Stimulated activated memory B cell treated with anti-CD40 and anti-IgM and Interleukin-4, amounts not matched to agents 10 μg/mL and 1 μg/mL and 100 μg/mL, for 72 hours (primary cell): ENCODE results near the gene CUL4A.

Experiments
- ATAC-seq: fragments of 150-1000 bp; cut with Tn5 transposase; 2 replicates; pipeline ENCODE4 v1.10.0; 2021
- H3K27ac Mint-ChIP-seq: one replicate; pipeline ENCODE4 v1.8.0; 2022; ENCODE audit warnings: mild to moderate bottlenecking, mixed read lengths
- H3K27me3 Mint-ChIP-seq: one replicate; pipeline ENCODE4 v1.8.0; 2022; ENCODE audit warnings: mixed read lengths
- H3K36me3 Mint-ChIP-seq: one replicate; pipeline ENCODE4 v1.8.0; 2022; ENCODE audit warnings: mixed read lengths
- H3K4me1 Mint-ChIP-seq: one replicate; pipeline ENCODE4 v1.8.0; 2022; ENCODE audit warnings: mixed read lengths
- H3K4me3 Mint-ChIP-seq: one replicate; pipeline ENCODE4 v1.8.0; 2022; ENCODE audit warnings: mild to moderate bottlenecking, moderate library complexity, mixed read lengths
- H3K9me3 Mint-ChIP-seq: one replicate; pipeline ENCODE4 v1.8.0; 2022; ENCODE audit warnings: mixed read lengths

The CUL4A gene

DNA sequence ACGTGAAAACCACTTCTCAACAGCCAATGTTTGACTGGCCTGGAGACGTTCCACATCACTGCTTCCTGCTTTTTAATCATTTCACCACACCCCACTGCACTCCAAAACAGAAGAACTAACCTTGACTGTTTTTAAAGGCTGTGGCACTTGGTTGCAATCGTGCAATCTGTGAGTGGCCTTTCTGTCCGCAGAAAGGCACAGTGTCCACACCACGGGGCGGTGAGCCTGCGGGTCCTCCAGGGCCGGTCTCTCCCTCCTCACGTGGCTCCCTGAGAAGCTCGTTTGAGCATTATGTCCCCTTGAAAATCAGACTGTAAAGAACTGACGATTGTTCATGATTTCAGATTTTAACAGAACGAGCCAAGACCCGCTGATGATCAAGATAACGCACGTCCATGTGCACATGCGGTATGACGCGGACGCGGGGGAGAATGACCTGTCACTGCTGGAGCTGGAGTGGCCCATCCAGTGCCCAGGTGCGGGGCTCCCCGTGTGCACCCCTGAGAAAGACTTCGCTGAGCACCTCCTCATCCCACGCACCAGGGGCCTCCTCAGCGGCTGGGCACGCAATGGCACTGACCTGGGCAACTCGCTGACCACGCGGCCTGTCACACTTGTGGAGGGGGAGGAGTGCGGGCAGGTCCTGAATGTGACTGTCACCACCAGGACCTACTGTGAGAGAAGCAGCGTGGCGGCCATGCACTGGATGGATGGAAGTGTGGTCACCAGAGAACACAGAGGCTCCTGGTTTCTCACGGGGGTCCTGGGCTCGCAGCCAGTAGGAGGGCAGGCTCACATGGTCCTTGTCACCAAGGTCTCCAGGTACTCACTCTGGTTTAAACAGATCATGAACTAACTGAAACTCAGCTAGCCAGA, 37.9 kb upstream of the CUL4A start:
- H3K9me3 Mint-ChIP-seq = peaks cover 9% of the 10 kb centered on the region
- H3K36me3 Mint-ChIP-seq = peaks cover 69% of the 10 kb centered on the region
- H3K4me3 Mint-ChIP-seq = no peak overlapping the region
- no peaks in the 10 kb centered on the region for H3K27me3 Mint-ChIP-seq
- H3K4me1 Mint-ChIP-seq = peaks cover 6% of the 10 kb centered on the region
- H3K27ac Mint-ChIP-seq = no peak overlapping the region
- no peak for ATAC-seq

DNA sequence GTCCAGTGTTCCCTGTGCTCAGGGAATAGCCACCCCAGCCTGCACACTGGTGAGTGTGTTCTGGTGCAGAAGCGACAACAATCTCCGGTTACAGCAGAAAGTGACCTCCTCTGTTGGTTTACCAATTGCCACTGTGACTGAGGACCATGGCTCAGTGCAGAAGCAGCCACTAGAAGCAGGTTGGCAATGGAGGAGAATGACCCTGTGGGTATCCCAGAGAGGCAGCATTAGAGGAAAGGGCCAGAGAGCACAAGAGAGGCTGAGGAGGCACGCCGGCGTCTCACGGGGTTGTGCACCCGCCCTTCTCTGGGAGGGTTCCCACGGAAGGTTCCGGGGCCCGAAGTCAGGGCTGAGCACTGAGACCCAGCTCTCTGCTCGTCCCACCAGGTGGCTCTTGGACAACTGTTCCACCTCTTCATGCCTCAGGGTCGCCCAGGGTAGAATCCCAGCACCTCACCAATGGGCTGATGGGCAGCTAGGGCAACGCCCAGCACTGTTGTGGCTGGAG, 36.9 kb upstream of the CUL4A start:
- H3K4me3 Mint-ChIP-seq = no peak overlapping the region
- no peak for ATAC-seq
- H3K27me3 Mint-ChIP-seq = no peaks in the 10 kb centered on the region
- H3K9me3 Mint-ChIP-seq = peaks cover 9% of the 10 kb centered on the region
- no peak overlapping the region for H3K27ac Mint-ChIP-seq
- peaks cover 72% of the 10 kb centered on the region for H3K36me3 Mint-ChIP-seq
- H3K4me1 Mint-ChIP-seq = peaks cover 7% of the 10 kb centered on the region

DNA sequence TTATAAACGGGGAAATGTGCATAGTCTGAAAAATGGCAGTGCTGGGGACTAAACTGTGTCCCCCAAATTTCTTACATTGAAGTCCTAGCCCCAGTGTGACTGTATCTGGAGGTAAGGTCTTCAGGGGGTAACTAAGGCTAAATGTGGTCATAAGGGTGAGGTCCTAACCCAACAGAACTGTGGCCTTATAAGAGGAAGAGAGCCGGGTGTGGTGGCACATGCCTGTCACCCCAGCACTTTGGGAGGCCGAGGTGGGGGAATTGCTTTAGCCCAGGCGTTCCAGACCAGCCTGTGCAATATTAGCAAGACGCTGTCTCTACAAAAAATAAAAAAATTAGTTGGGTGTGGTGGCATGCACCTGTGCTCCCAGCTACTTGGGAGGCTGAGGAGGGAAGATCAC, 33.1 kb upstream of the CUL4A start:
- H3K9me3 Mint-ChIP-seq = peaks cover 3% of the 10 kb centered on the region
- H3K27me3 Mint-ChIP-seq = no peaks in the 10 kb centered on the region
- no peak overlapping the region for H3K4me3 Mint-ChIP-seq
- ATAC-seq = no peak
- peak overlapping the region; percentile 87 for H3K27ac Mint-ChIP-seq
- H3K4me1 Mint-ChIP-seq = peaks cover 7% of the 10 kb centered on the region
- peaks cover 69% of the 10 kb centered on the region for H3K36me3 Mint-ChIP-seq

DNA sequence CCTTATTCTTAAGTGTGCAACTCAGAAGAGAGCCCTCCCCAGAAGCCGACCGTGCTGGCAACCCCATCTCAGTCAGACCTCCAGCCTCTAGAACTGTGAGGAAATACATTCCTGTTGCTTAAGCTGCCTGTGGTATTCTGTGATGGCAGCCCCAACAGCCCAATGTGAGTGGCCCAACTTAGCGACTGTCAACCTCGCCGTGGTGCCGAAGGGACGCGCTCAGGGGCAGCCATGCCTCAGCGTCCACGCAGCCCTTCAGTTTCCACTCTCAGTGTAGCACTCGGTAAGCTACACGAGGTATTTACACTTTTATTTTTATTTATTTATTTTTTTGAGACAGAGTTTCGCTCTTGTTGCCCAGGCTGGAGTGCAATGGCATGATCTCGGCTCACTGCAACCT, 32.6 kb upstream of the CUL4A start:
- H3K4me1 Mint-ChIP-seq = peaks cover 7% of the 10 kb centered on the region
- ATAC-seq = no peak
- H3K27ac Mint-ChIP-seq = peak overlapping the region; percentile 87
- peaks cover 3% of the 10 kb centered on the region for H3K9me3 Mint-ChIP-seq
- no peak overlapping the region for H3K4me3 Mint-ChIP-seq
- no peaks in the 10 kb centered on the region for H3K27me3 Mint-ChIP-seq
- H3K36me3 Mint-ChIP-seq = peaks cover 68% of the 10 kb centered on the region

DNA sequence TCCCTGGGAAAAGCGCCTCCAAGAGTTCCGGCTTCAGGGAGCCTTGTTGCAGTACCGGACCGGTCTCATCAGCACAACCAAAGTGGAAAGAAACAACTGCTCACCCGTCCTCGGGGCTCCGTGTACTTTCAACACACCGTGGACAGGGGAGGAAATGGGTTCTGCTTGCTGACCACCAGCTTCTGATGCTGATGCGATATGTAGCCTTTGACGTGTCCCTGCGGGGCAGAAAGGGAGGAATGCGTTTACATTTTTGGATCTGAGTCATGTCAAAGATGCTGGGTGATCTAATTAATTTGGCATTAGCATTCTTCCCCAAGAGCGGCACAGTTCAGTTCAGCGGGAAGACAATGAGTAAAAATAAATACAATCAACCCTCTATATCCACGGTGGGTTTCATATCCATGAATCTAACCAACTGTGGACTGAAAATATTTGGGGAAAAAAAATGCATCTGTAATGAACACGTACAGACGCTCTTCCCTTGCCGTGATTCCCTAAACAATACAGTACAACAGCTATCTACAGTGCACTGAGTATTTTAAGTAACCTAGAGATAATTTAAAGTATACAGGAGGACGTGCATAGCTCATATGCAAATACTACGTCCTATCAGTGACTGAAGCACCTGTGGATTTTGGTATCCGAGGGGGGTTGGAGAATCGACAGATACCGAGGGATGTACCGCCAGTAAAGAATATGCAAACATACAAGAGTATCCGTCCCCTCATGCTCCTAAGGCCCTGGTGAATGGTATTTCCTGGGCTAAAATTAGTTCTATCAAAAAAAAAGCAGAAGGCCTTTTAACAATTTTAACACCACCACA, 31.1 kb upstream of the CUL4A start:
- Mint-ChIP-seq H3K27ac (no peak overlapping the region), H3K27me3 (no peaks in the 10 kb centered on the region), H3K4me1 (peaks cover 7% of the 10 kb centered on the region), H3K36me3 (peaks cover 64% of the 10 kb centered on the region), H3K9me3 (peaks cover 3% of the 10 kb centered on the region), H3K4me3 (no peak overlapping the region)
- ATAC-seq = no peak

DNA sequence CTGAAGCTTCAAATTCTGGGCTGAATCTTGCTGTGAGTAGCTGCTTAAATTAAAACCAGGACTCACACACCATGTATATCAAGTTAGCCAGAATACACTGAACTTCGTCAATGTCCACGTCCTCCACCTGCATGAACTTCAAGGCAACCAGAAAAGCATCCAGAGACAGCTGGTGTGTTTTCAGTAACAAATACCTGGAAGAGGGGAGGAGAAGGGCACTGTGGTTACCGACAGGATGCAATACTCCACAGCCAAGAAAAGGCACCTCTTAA, 30.6 kb upstream of the CUL4A start:
- peaks cover 3% of the 10 kb centered on the region for H3K9me3 Mint-ChIP-seq

DNA sequence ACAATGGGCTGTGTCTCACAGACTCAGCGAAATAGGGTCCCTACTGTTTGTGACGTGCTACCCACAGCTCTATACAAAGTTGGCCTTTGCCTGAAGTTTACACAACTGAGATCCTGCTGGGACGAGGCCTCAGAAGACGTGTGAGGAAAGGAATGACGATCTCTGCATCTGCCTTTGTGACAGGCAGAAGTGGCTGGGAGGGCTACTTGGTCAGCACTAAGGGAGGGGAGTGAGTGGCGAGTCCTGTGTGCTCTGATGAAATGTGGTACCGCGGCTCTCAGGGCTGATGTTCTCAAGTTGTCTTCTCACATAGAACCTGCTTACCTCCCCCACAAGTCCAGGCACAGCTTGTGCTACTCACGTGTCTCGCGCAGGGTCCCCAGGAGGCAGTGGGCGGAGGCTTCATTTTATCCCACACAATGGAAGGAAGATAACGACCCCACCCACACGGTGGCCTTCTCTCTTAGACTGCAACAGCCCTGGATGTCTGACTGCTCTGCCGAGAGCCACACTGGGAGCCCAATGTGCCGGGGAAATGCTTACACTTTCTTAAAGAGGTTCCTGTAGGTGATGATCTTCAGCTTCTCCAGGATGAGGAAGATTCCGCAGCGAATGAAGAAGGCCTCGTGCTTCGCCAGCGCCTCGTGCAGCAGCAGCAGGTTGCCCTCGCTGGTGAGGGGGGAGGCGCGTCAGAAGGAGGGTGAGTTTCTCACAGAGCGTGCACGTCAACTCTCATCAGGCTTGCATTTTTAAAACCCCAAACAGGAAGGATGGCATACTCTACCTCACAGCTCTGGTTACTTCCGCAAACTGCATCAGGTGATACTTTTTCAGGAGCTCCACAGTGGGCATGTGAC, 29.8 kb upstream of the CUL4A start:
- Mint-ChIP-seq H3K4me3 (no peak overlapping the region), H3K4me1 (peaks cover 7% of the 10 kb centered on the region), H3K9me3 (peaks cover 3% of the 10 kb centered on the region), H3K36me3 (peaks cover 68% of the 10 kb centered on the region), H3K27ac (no peak overlapping the region), H3K27me3 (no peaks in the 10 kb centered on the region)
- ATAC-seq = no peak

More for the DNA sequence above, 30.6 kb upstream of the CUL4A start:
- ATAC-seq = no peak
- peaks cover 7% of the 10 kb centered on the region for H3K4me1 Mint-ChIP-seq
- no peaks in the 10 kb centered on the region for H3K27me3 Mint-ChIP-seq
- H3K4me3 Mint-ChIP-seq = no peak overlapping the region
- no peak overlapping the region for H3K27ac Mint-ChIP-seq
- peaks cover 68% of the 10 kb centered on the region for H3K36me3 Mint-ChIP-seq

DNA sequence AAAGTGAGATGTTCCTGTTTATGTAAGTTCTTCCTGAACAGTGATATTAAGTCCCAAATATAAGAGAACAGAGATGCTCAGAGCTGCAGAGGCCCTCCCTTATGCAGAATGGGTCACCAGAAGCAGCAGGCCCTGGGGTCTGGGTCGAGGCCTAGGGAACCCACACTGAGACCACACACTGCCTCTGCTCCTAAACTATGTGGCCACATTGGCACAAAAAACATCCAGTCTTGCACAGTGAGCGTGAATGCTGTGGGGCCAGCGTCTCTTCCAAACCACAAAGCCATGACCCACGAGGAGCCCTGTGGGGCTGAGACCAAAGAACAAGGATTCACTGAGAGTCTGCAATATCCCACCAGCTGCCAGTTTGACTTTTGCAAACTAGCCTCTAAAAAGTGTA, 27.4 kb upstream of the CUL4A start:
- peaks cover 12% of the 10 kb centered on the region for H3K4me1 Mint-ChIP-seq
- H3K27me3 Mint-ChIP-seq = no peaks in the 10 kb centered on the region
- no peak overlapping the region for H3K27ac Mint-ChIP-seq
- peaks cover 60% of the 10 kb centered on the region for H3K36me3 Mint-ChIP-seq
- no peak for ATAC-seq
- no peaks in the 10 kb centered on the region for H3K9me3 Mint-ChIP-seq
- H3K4me3 Mint-ChIP-seq = no peak overlapping the region

DNA sequence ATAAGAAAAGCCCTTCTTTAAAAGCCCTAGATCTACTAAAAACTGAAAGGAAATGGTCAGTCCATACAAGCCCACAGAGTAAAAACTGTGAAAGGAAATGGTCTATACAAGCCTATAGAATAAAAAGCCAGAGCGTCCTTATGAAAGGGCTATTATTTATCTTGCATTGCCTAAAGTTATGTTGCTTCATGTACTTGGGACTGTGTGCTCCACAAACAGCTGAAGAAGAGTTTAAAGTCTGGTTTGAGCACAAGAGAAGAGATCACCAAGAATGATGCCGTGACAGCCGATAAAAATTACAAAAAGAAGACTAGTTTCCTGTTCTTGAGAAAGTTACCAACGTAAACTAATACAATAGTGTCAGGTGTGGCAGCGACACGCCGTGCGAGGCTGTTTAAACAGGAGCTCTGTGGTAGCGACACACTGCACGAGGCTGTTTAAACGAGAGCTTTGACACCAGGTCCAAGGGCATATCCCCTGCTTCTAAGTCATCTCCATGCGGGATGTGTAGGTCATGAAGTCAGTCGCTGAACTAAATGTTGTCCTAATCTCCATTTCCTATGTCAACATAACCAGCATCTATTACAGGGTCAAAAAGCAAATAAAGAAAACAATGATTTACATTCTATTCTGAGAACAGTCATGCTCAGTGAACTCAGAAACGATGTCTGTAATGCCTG, 25.8 kb upstream of the CUL4A start:
- H3K36me3 Mint-ChIP-seq = peaks cover 67% of the 10 kb centered on the region
- H3K9me3 Mint-ChIP-seq = no peaks in the 10 kb centered on the region
- H3K27me3 Mint-ChIP-seq = no peaks in the 10 kb centered on the region
- no peak overlapping the region for H3K4me3 Mint-ChIP-seq
- H3K4me1 Mint-ChIP-seq = peaks cover 12% of the 10 kb centered on the region
- ATAC-seq = no peak
- H3K27ac Mint-ChIP-seq = no peak overlapping the region

DNA sequence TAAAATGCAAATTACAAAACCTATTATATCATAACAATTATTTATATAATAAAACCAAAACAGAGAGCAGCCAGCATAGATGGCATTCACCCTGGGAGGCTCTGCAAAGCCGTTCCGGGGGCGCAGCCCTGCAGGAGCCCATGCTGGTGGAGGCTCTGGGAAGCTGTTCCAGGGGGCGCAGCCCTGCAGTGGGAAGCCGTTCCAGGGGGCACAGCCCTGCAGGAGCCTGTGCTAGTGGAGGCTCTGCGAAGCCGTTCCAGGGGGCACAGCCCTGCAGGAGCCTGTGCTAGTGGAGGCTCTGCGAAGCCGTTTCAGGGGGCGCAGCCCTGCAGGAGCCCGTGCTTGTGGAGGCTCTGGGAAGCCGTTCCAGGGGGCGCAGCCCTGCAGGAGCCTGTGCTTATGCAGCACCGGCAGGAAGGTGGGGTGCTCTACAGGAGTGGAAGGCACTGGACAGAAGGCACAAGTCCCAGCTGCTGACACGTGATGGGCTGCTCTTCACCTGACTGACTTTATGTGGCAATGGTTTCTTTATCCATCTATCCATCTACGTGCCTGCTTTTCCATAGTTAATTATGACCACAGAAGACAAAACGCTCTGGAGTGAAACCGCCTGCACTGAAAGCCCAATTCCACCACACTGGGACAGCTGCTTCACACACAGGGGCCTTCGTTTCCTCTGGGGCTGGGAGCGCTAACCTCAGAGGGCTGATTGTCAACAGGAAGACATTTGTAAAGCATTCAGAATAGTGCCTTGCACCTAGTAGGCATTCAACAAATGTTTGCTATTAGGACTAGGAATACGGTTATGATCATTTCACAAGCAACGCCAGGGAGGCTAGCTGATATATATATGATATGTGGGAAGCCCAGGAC, 24.6 kb upstream of the CUL4A start:
- Mint-ChIP-seq H3K27ac (no peak overlapping the region), H3K4me3 (no peak overlapping the region), H3K27me3 (no peaks in the 10 kb centered on the region), H3K9me3 (no peaks in the 10 kb centered on the region), H3K36me3 (peaks cover 71% of the 10 kb centered on the region), H3K4me1 (peaks cover 12% of the 10 kb centered on the region)
- no peak for ATAC-seq

DNA sequence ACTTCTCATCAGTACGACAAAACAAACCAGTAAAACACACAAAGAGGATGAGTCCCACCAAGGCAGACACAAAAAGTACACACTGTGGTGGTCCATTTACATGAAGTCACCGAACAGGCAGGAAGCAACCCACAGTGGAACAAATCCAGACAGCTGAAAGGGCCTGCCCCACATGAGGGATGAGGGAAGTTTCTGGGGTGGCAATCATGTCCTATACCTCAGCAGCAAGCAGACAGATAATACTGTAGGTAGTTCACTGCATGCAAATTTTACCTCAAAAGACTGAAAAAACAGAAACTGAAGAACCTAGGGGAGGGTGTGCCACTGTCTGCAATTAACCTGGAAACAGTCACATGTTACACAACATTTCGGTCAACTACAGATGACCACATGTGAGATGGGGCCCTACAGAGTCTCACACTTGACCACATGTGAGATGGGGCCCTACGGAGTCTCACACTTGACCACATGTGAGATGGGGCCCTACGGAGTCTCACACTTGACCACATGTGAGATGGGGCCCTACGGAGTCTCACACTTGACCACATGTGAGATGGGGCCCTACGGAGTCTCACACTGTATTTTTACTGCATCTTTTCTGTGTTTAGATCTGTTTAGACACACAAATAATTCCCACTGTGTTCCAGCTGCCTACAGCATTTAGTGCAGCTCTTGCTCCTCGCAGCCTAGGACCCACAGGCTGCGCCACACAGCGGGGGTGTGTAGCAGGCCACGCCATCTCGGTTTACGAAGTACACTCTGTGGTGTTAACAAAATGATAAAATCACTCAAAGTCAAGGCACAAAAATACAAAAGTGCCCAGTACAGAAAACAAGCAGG, 23.1 kb upstream of the CUL4A start:
- no peaks in the 10 kb centered on the region for H3K9me3 Mint-ChIP-seq
- no peak for ATAC-seq
- H3K4me3 Mint-ChIP-seq = no peak overlapping the region
- H3K4me1 Mint-ChIP-seq = peaks cover 12% of the 10 kb centered on the region
- H3K36me3 Mint-ChIP-seq = peaks cover 65% of the 10 kb centered on the region
- H3K27ac Mint-ChIP-seq = peak overlapping the region; percentile 64
- no peaks in the 10 kb centered on the region for H3K27me3 Mint-ChIP-seq

DNA sequence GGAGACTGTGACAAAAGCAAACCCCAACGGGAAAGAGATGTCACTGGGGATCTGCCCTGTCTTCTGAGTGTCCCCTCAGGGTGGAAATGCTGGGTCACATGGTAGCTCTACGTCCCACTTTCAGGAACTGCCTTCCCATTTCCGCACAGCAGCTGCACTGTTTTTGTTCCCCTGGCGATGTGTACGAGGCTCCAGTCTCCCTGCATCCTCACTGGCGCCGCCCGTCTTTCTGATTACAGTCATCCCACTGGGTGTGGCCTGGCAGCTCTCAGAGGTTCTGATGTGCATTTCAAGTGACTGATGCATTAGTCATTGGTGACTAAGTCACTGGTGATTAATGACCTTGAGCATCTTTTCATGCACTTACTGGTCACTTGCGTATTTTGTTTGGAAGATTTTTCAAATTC, 22.1 kb upstream of the CUL4A start:
- Mint-ChIP-seq H3K4me1 (peaks cover 12% of the 10 kb centered on the region), H3K9me3 (no peaks in the 10 kb centered on the region), H3K27me3 (no peaks in the 10 kb centered on the region), H3K4me3 (no peak overlapping the region), H3K36me3 (peaks cover 56% of the 10 kb centered on the region), H3K27ac (no peak overlapping the region)
- ATAC-seq = no peak

DNA sequence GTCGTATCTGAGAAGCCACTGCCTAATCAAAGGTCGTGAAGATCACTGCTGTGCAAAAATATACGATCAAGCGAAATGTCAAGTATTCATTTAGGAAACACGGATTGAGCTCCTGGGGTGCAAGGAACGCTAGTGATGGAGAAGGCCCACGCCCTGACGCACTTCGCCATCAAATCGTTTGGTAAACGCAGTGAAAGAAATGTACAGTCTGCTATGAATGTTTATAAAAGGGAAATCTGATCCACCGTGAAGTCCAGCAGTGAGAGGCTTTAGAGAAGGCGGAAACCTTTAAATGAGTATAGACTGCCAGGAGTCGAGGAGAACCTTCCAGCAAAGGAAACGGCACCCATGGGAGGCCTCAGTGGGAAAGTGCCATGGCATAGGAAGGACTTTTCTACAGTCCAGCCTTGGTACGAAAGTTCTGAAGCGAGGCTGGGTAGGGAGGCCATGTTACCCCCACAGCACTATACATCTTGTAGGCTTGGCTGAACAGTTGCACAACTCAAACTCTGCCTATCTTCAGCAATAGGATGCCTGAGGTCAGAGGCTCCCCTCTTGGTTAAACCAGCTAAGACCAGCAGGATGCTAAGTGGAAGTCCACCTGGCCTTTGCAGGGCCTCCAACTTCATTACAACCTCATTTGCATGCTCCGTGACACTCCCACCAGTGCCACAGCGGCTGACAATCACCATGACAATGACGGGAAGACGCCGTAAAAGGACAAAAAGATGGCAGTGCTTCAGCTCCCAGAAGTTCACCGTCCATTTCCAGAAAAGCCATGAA, 21.3 kb upstream of the CUL4A start:
- H3K27me3 Mint-ChIP-seq = no peaks in the 10 kb centered on the region
- H3K9me3 Mint-ChIP-seq = no peaks in the 10 kb centered on the region
- H3K4me1 Mint-ChIP-seq = peaks cover 12% of the 10 kb centered on the region
- H3K27ac Mint-ChIP-seq = no peak overlapping the region
- H3K36me3 Mint-ChIP-seq = peaks cover 55% of the 10 kb centered on the region
- no peak overlapping the region for H3K4me3 Mint-ChIP-seq
- ATAC-seq = no peak
